GM12873 (cell line): ENCODE measurements around the gene PPIF.

Experiments
- TF ChIP-seq, protein P1 (sequence below): IDR thresholded peaks from 2 replicates; pipeline ENCODE4 v1.5.1; 2012; ENCODE audit warnings: low read depth, mild to moderate bottlenecking, moderate library complexity, low read length, control low read depth; ENCODE audit not compliant: insufficient read depth; ENCODE audit errors: missing control alignments

The PPIF gene

DNA sequence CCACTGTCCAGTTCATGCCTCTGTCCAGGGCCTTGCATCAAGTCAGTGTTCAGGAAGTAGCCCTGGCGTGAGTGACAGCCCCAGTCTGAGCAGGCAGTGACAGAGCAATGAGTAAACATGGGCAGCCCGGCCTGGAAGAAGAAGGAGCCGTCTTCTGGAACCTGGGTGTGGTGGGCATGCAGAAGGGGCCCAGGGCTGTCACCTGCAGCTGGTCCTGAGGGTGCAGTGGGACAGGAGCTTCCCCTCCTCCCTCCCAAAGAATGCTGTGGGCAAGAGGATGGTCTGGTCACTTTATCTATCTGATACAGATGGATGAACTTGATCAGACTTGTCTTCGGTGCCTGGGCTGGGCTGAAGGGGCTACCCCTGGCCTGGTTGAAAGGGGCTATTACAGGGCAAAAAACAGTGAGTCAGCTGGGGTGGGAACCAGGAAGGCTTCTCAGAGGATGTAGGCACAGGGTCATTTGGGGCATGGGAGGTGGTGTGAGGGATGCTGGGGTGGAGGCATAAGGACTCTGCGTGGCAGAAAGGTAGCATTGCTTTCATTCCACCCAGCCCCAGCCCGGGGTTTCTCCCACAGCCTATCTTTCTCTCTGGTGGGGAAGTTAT is 42.7 kb upstream of the PPIF start:
- TF ChIP-seq, protein P1, sequence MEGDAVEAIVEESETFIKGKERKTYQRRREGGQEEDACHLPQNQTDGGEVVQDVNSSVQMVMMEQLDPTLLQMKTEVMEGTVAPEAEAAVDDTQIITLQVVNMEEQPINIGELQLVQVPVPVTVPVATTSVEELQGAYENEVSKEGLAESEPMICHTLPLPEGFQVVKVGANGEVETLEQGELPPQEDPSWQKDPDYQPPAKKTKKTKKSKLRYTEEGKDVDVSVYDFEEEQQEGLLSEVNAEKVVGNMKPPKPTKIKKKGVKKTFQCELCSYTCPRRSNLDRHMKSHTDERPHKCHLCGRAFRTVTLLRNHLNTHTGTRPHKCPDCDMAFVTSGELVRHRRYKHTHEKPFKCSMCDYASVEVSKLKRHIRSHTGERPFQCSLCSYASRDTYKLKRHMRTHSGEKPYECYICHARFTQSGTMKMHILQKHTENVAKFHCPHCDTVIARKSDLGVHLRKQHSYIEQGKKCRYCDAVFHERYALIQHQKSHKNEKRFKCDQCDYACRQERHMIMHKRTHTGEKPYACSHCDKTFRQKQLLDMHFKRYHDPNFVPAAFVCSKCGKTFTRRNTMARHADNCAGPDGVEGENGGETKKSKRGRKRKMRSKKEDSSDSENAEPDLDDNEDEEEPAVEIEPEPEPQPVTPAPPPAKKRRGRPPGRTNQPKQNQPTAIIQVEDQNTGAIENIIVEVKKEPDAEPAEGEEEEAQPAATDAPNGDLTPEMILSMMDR, result no peak

DNA sequence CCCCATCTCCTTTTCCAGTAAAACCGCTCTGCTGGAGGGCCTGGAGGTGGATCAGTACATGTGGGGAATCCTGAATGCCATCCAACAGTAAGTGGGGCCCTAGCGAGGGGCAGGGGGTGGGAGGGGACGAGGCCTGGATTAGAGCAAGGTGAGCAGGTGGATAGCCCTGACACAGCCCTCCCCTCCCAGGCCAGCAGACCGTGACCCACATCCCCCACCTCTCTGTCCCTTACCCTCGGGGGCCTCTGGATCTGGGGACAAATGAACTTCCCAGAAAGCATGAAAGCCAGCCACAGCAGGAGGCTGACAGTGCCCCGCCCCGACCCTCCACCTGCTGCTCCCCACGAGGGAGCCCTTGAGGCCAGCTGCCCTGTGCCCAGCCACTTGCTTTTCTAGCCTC is 41.8 kb upstream of the PPIF start:
- TF ChIP-seq, protein P1, result no peak

DNA sequence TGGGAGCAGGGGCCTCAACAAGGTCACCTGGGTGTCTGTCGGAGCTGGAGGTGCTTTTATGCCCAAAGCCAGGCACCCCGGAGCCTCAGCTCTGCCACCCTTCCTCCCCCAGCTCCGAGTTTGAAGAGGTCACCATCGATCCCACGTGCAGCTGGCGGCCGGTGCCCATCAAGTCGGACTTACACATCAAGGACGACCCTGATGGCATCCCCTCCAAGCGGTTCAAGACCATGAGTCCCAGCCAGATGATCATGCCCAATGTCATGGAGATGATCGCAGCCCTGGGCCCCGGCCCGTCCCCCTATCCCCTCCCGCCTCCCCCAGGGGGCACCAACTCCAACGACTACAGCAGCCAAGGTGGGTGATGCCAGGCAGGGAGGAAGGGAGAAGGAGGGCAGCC is 41.3 kb upstream of the PPIF start:
- TF ChIP-seq, protein P1, result no peak

GRCh38 chr10:79306644-79307220 is 40.5 kb upstream of the PPIF start:
- TF ChIP-seq, protein P1, result no peak

DNA sequence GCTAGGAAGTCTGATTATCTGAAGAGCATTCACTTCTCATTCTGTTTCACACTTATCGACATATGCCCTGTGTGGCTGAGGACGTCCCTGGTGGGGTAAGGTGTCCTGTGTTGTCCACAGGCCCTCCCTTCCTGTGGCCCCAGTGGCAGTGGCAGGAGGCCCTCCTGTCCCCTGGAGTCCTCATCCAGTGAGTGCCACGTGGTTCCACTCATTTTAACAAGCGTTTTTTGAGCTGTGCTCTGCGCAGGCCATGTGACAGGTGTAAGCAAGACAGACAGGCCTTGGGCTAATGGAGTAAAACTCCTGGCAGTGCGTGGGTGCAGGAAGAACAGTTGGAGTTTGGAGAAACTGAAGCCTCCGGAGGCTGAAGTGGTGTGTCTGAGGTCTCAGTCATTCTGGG is 39.3 kb upstream of the PPIF start:
- TF ChIP-seq, protein P1, result no peak

DNA sequence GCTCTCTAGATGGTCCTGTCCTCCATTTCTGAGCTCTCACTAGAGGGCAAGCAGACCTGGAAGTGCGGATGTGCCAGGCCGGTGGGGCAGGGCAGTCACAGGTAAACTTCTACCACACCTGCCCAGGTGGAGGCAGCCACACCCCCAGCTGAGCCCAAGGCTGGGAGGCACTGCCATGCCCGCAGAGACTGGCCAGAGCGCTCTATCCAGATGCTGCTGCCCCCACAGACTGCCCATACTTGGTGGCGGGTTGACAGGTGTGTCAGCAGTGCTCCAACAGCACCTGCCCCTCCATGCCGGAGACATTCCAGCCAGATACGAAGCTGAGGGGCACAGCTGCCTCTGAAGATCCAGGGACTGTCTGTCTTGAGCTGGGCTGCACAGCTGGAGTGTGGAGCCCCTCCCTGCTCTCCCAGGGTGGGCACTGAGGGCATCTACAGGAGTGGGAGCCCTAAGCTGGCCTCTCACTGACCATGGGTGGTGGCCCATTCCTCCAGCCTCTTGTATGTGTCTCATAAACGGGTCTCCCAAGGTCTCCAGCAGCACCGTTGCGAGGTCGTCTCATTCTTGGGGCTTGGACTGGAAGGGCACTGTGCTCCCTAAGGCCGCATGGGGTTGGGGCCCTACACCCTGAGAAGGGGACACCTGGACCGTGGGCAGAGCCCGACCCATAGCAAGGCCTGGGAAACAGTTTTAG is 38.2 kb upstream of the PPIF start:
- TF ChIP-seq, protein P1, result no peak

GRCh38 chr10:79310200-79310865 is 36.9 kb upstream of the PPIF start:
- TF ChIP-seq, protein P1, result no peak
